SIG-M5 treated with dmso at 0.1 percent for 504 hours (cell line): Measurements from ENCODE around the gene UCK1.
A peak's percentile ranks its signal among the peaks of the same experiment; 100 is the strongest.

Experiments
- DNase-seq: peaks from one replicate; lab custom pipeline; 2025; ENCODE audit not compliant: unreplicated experiment; lab: John Stamatoyannopoulos, UW

UCK1 gene

GRCh38 chr9:131530920-131531832 is at the start of gene UCK1:
Gene UCK1 (minus strand): TSS chr9:131531263. CDS start chr9:131531174, 89 bp downstream.
- peak; percentile 59 for DNase-seq

GRCh38 chr9:131580358-131580757 is 49.3 kb upstream of the UCK1 start:
- no peak for DNase-seq

- no peak for DNase-seq
Measured at GRCh38 chr9:131579789-131580211, 48.7 kb upstream of the UCK1 start.

- no peak for DNase-seq
Measured at GRCh38 chr9:131578731-131579504, 47.9 kb upstream of the UCK1 start.

DNA sequence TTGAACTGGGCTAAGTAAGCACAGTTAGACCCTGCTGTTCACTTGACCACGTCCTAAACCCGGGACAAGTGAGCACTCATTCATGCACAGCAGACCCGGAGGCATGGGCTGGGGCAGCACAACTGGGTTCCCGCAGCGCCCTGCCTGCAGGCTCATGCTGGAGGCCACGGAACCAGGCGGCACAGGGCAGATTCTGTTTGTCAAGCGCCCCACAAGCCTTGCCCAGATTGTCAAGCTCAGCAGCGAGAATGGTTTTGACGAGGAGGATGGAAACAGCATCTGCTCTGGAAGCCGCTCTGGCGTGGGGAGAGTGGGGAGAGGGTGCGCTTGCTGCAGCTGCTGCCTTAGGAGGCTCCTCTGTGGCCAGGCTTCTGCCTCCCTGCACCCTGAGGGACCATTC is 47.0 kb upstream of the UCK1 start:
- no peak for DNase-seq

- DNase-seq, result no peak
Measured at GRCh38 chr9:131577005-131578000, 46.2 kb upstream of the UCK1 start.

- DNase-seq, result no peak
Measured at GRCh38 chr9:131575946-131576853, 45.1 kb upstream of the UCK1 start.

DNA sequence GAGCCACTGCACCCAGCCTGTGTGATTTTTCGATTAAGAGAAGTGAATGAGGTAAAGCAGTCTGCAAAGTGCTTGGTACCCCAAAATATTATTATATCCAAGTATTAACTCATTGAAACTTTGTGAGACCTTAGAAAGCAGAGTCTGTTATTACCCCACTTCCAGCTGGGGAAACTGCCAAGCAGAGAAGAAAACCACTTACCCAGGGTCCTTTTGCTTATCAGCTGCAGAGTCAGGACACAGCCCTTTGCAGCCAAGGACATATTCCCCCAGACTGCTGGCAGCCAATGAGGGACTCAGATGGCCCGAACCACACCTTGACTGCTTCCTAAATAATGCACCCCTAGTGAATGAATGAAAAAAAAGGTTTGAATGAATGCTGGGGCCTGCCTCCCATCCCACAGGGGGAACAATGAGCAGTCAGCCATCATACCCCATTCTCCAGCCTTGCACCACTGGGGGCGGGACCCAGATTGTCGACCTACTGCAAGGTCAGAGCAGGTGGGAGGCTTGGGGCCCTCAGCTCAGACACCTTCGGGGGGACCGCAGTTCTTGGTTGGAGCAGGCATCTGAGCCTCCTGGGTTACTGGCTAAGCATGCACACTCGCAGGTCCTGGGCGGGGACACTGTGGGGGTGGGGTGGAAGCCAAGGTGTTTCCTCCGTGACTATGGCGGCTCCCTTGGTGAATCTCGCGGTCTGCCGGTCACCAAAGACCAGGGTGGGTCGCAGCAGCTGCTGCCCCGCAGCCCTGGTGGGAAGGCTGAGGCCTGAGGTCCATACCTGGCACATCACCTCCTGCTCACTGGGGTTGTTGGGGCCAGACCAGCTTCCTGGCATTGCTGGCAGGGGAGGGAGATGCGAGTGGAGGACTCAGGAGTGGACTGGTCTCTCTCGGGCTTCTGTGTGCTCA is 43.9 kb upstream of the UCK1 start:
- DNase-seq, result no peak

DNA sequence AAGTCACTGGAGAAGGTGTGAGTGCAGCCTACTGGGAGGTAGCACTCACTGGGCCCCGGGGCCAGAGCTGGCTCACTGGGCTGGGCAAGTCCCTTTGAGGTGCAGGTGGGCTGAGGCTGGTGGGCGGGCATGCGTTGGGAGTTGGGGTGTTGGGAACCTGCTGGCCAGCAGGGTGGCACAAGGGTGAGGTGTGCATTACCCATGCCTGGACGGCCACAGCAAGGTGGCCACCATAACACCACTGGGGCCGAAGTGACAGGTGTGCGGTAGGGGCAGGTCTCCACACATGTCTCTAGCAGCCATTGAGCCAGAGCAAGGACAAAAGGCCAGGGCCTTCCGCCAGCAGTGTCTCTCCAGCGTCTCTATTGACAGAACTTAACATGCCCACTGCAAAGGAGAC is 36.8 kb upstream of the UCK1 start:
- DNase-seq, result no peak

DNA sequence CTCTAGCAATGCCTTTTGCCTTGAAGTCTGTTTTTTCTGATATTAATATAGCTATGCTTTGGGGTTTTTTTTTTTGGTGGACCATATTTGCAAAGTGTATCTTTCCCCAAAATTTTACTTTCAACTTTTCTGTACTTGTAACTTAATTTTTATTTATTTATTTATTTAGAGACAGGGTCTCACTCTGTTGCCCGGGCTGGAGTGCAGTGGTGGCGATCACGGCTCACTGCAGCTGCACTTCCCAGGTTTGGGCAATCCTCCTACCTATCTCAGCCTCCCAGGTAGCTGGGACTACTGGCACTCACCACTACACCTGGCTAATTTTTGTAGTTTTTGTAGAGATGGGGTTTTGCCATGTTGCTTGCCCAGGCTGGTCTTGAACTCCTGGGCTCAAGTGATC is 35.1 kb upstream of the UCK1 start:
- no peak for DNase-seq

DNA sequence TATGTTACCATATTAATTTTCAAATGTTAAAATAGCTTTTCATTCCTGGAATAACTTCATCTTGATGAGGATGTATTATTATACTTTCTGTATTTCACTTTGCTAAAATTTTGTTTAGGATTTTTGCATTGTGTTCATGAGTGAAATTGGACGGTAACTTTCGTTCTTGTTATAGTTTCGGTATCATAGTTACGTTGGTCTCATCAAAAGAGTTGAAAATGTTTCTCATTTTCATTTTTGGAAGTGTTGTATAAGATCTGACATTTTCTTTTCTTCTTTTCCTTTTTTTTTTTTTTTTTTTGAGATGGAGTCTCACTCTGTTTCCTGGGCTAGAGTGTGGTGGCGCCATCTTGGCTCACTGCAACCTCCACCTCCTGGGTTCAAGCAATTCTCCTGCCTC is 34.3 kb upstream of the UCK1 start:
- DNase-seq, result no peak

DNA sequence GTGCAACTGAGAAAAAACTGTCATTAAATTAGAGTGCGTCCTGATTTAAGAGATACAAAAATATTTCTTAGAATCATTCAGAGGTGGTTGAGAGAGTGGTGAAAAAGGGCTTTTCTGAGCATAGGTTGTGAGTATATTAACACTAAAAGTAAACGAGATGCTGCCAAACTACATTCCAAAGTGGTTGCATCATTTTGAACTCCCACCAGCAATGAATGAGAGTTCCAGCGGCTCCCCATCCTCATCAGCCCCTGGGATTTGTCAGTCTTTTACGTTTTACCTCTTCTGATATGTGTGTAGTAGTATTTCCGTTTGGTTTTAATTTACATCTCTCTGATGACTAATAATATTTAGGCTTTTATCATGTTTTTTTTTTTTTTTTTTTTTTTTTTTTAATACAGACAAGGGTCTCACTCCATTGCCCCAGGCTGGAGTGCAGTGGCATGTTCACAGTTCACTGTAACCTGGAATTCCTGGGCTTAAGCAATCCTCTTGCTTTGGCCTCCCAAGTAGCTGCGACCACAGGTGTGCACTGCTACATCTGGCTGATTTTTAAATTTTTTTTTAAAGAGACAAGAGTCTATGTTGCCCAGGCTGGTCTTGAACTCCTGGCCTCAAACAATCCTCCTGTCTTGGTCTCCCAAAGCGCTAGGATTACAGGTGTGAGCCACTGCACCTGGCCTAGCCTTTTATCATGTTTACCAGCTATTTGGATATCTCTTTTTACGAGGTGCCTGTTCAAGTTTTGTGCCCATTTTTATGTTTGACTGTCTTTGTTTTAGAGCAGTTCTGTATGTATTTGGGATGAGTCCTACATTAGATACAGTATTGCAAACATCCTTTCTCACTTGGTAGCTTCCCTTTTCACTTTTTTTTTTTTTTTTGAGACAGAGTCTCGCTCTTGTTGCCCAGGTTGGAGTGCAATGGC is 31.2 kb upstream of the UCK1 start:
- DNase-seq, result no peak

DNA sequence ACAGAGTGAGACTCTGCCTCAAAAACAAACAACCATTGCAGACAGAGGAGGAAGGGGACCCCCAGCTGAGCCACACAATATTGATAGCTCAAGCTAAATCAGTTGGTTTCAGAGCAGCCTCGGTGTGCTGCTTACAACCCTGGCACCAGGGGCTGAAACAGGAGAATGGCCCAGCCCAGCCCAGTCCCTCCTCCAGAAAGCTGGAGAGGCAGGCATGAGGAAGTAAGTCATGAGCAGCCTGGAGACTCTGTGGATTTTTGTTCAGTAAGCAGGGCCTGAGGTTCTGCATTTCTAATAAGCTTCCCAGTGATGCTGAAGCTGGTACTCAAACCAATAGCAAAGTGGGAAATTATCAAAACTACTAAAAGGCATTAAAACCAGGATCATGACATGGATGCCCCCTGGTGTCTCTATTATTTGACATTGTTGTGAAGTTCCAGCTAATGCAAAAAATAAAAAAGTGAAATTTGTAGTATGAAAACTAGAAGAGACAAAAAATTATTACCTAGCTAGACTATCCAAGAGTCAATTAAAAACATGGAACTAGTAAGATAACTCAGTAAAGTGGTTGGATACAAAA is 28.4 kb upstream of the UCK1 start:
- DNase-seq, result peak; percentile 12

GRCh38 chr9:131557855-131558548 is 26.9 kb upstream of the UCK1 start:
- DNase-seq, result no peak

DNA sequence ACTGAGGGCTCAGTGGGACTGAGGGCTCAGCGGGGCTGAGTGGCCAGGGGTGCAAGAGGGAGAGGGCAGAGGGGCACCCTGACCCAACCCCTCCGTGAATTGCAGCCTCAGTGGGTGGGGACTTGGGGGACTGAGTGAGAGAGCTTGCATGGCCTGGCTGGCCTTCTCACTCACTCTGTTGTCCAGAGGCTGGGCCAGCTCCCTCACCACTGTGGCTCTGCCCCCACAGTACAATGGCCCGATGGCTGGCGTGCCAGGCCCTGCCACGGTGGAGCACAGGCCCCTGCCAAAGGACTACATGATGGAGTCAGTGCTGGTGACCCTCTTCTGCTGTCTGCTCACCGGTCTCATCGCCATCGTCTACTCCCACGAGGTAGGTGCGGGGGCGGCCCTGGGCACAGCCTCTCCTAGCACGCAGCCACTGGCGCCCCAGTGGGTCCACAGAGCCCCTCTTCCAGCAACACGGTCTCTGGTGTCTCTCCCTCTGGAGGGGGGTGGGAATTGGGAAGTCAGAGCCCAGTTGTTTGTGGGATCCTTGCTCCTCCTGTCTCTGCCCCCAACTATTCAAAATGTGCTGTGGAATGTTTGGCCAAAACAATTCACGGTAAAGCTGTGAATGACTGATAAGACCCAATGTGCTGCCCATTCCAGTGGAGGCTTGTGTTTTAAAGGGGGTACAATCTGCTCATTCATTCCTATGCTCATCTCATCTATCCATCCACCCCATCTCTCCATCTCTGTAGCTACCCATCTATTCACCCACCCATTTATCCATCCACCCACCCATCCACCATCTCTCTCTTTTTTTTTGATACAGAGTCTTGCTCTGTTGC is 25.0 kb upstream of the UCK1 start:
- no peak for DNase-seq

DNA sequence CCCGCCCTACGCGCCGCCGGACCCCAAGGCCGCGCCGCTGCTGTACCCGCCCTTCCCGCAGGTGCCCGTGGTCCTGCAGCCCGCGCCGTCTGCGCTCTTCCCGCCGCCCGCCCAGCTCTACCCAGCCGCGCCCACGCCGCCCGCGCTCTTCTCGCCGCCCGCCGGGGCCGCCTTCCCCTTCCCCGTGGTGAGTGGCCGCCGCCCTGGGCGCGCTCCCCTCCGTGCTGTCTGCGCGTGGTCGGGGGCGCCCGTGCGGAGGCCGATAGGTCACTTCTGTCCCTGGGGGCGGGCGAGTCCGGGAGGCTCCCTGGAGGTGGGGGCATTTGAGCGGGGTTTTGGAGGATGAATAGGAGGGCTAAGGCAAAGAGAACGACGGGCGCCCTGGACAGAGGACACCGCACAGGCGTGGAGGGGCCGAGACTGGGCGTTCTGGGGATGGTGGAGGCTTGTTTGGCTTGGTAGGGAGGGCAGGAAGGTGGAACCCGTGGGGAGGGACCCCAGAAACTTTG is 23.8 kb upstream of the UCK1 start:
- no peak for DNase-seq
